Anterior cingulate cortex (tissue), 58 donors: ENCODE measurements around the gene ANO8.

Source experiments
- DNase-seq, 58 donors: peaks; one replicate each; lab custom pipeline; 2025; lab: John Stamatoyannopoulos, UW

Gene ANO8

DNA sequence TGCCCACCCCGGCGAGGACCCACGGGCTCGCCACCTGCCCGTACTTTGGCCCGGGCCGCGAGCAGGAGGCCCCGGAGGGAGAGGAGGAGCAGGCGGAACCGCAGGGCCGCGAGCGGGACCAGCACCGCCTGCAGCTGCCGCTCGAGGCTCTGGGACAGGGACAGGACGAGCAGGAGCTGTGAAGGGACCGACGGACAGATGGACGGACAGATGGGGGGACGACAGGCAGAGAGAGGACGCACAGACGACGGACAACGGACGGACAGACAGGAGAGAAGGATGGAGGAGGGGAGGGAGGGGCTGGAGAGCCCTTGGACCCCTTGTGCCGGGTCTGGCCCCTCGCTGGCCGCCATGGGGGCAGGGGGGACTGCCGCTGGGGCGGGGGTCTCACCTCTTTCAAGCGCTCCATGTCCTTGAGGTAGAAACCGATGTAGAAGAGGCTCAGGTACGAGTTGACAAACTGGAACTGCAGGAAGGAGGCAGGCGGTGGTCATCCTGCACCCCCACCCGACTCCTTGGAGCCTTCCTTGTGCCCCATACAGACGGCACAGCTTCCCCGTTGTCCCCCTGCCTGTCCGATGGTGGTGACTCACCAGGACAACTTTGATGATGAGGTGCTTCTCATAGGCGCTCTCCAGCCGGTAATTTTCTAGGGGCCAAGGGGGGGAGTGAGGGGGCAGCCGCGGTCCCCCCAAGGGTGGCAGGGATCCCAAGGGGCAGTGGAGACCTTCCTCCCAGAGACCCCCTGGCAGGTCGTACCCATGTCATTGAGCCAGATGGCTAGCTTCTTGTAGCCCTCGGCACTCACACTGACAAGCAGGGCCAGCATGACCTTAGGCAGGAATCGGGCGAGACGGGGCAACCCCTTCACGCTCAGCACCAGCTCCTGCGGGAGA lies 5.0 kb downstream of the ANO8 start:
- no peak for DNase-seq

DNA sequence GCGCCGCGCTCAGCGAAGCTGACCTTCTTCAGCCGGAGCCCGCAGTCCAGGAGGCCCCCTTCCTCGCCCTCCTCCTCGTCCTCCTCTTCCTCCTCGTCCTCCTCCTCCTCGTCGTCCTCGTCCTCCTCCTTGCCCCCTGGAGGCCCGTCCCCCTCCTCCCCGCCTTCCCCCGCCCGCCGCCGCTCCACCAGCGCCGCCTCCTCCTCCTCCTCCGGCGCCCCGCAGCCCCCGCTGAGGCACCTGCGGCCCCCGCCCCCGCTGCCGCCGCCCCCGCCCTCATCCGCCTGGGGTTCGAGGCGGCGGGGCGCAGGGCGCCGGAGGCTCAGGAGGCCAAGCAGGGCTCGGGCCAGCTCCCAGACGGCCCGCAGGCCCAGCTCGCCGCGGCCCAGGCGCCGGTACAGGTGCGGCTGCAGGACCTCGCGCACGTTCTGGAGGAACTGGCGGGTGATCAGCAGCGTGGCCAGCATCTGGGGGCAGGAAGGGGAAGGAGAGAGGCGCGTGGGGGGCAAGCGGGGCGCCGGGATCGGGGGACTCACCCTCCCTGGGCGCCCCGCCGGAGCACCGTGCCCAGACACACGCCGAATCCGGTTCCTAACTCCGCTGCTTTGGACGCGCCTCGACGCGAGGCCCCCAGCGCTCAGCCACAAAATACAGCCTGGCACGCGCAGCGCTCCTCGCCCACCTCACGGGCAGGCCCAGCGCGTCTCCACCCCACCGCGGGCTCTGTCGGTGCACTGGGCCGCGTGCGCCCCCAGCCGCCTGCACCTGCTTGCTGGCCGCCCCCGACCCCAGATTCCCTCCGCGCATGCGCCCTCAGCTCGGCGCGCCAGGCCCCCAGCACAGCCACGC lies 5.9 kb downstream of the ANO8 start:
- DNase-seq, result no peak

- DNase-seq, result no peak
Observed at GRCh38 chr19:17327654-17328516, 6.8 kb downstream of the ANO8 start.

GRCh38 chr19:17327068-17327653 lies 7.5 kb downstream of the ANO8 start:
- DNase-seq, result no peak

DNA sequence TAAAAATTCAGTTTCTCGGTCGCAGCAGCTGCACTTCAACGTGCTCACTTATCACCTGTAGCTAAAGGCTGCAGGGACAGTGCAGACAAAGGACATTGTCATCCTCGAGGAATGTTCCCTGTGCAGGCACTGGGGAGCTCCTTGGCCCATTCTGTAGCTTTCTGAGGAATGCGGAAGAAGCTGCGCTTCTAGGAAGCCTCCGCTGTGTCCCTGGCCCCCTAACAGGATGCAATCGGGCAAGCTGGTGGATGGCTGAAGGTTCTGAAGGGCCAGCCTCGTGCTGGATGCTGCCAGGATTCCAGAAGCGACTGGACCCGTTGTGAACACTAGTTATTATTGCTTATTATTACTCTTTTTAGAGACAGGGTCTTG lies 8.1 kb downstream of the ANO8 start:
- no peak for DNase-seq

GRCh38 chr19:17325881-17326594 lies 8.6 kb downstream of the ANO8 start:
- DNase-seq, result peak in 52 of 58 donors; percentile 20 to 93 (median 68)

DNA sequence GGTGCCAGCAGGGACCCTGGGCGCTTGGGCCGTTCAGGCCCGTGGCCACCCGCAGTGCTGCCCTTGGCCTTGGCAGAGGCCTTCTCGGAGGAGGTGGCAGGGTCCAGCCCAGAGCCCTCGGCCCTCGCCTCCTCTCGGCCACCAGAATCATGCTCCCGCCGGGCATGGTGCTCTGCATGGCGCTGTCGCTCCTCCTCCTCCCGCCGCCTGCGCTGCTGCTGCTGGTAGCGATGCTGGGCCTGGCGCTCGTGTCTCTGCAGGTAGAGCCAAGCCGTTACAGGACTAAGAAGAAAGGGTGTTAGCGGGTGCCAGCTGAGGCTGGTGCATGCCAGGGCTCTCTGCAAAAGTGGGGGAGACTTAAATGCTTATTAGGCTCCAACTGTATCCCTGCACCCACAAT lies 9.5 kb downstream of the ANO8 start:
- peak in 5 of 58 donors; percentile 9 to 17 (median 9) for DNase-seq

GRCh38 chr19:17324357-17325114 lies 10.1 kb downstream of the ANO8 start:
- no peak for DNase-seq

GRCh38 chr19:17323964-17324332 lies 10.7 kb downstream of the ANO8 start:
- no peak for DNase-seq

DNA sequence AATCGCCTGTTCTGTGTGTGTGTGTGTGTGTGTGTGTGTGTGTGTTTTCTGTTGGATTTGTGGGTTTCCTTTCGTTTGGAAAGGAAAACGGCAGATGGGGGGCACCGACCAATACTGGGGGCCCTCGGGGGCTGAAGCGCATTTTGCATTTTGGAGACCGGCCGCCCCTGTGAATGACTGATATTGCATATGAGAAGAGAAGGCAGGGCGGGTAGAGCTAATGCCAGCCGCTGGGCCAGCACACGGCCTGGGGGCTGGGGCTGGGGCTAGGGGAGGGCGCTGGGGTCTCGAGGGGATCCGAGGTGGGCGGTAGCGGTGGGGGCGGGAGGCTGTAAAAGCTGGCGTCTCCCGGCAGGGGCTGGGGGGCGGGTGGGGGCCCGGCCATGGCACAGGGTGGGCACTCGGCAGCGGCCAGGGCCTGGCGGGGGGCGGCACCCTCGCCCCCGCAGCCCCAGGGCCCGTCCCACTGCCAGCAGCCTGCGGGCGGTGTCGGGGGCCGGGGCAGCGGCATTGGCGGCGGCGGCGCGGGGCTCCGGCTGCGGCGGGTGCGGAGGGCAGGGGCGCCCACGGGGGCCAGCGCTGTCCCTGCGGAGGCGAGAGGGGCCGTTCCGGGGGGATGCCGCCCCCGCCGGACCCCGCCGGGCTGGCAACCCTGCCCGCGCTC lies 11.2 kb downstream of the ANO8 start:
- no peak for DNase-seq

- peak in 43 of 58 donors; percentile 9 to 75 (median 43) for DNase-seq
Observed at GRCh38 chr19:17322854-17323253, 11.8 kb downstream of the ANO8 start.

- DNase-seq, result no peak
Observed at GRCh38 chr19:17321655-17322489, 12.8 kb downstream of the ANO8 start.

GRCh38 chr19:17320435-17320834 lies 14.2 kb downstream of the ANO8 start:
- no peak for DNase-seq

- DNase-seq, result no peak
Observed at GRCh38 chr19:17319473-17320238, 15.0 kb downstream of the ANO8 start.

- no peak for DNase-seq
Observed at GRCh38 chr19:17318966-17319365, 15.7 kb downstream of the ANO8 start.

- DNase-seq, result no peak
Observed at GRCh38 chr19:17314007-17314593, 20.6 kb downstream of the ANO8 start.
